GM12878 (cell line): ENCODE data around the gene LHFPL3. TPM values are rescaled to one million over a fixed set of nuclear protein-coding genes. Genes with fewer than 3 reads are reported as not detected.

Source experiments
- ATAC-seq: fragments of 200-7000 bp; cut with Tn5 transposase; 3 replicates; pipeline ENCODE4 v1.9.1; 2020; ENCODE audit warnings: mild to moderate bottlenecking, moderate library complexity
- BruUV-seq: library from RNA; stranded (reverse); fragments of 400-500 nt; replicated peaks from 2 replicates; lab custom pipeline; 2021; lab: Mats Ljungman, UMichigan
- CTCF ChIA-PET: fragments of 300-600 bp; sonication (Branson Sonifier 250); formaldehyde crosslinking; extraction: SDS; loops from one replicate; lab custom pipeline; 2021; ENCODE audit warnings: inconsistent platforms; lab: Yijun Ruan, JAX
- POLR2A ChIA-PET: fragments of 350-600 bp; formaldehyde crosslinking; extraction: SDS; loops from one replicate; lab custom pipeline; 2021; ENCODE audit warnings: inconsistent platforms; lab: Charles Lee
- RAD21 ChIA-PET: fragments of 300-600 bp; sonication (Branson Sonifier 250); formaldehyde crosslinking; loops from one replicate; lab custom pipeline; 2023; ENCODE audit warnings: antibody characterized with exemption; ENCODE audit not compliant: unreplicated experiment; lab: Charles Lee
- SMC1A ChIA-PET: fragments of 300-600 bp; sonication (Branson Sonifier 250); formaldehyde crosslinking; loops from one replicate; lab custom pipeline; 2023; ENCODE audit not compliant: unreplicated experiment, uncharacterized antibody; lab: Charles Lee
- DNase-seq: peaks from one replicate; pipeline ENCODE4 v3.0.0-alpha.2; 2011; ENCODE audit warnings: low read depth, low spot score
- FAIRE-seq: peaks from 3 replicates; lab custom pipeline; 2011; peaks lifted over from hg19 to GRCh38; lab: Jason Lieb, UNC
- H2AFZ ChIP-seq: 2 replicates; pipeline ENCODE4 v1.6.0; 2011; ENCODE audit warnings: low read depth, low read length, control low read depth; ENCODE audit not compliant: control insufficient read depth
- H3K27ac ChIP-seq: 2 replicates; pipeline ENCODE4 v1.5.1; 2011; ENCODE audit warnings: control low read depth; ENCODE audit not compliant: control insufficient read depth, insufficient read depth
- H3K27me3 ChIP-seq, 2 experiments: replicated peaks in 1 of 2; 2 replicates each; pipeline versions ENCODE4 v1.6.0 to v1.6.1; 2011; ENCODE audit warnings: low read length in 1 of 2; ENCODE audit not compliant: control insufficient read depth in 2 of 2, insufficient read depth in 2 of 2
- H3K36me3 ChIP-seq, 2 experiments: 2 replicates each; pipeline ENCODE4 v1.5.1; 2011; ENCODE audit warnings: low read length in 1 of 2; ENCODE audit not compliant: control insufficient read depth in 2 of 2, insufficient read depth in 2 of 2
- H3K4me1 ChIP-seq: 2 replicates; pipeline ENCODE4 v1.6.1; 2011; ENCODE audit warnings: mild to moderate bottlenecking, low read length, moderate library complexity, mixed read lengths; ENCODE audit not compliant: control insufficient read depth, insufficient read depth
- H3K4me2 ChIP-seq: 2 replicates; pipeline ENCODE4 v1.6.0; 2011; ENCODE audit warnings: control low read depth; ENCODE audit not compliant: control insufficient read depth, insufficient read depth
- H3K4me3 ChIP-seq: fragments of 200-600 bp; sonication (generic); 2 replicates; pipeline ENCODE4 v1.5.1; 2016
- H3K79me2 ChIP-seq: 2 replicates; pipeline ENCODE4 v1.6.0; 2011; ENCODE audit warnings: low read length; ENCODE audit not compliant: control insufficient read depth, insufficient read depth
- H3K9ac ChIP-seq: 2 replicates; pipeline ENCODE4 v1.8.0; 2011; ENCODE audit warnings: low read length, control low read depth, mixed read lengths; ENCODE audit not compliant: control insufficient read depth, insufficient read depth
- H3K9me3 ChIP-seq: replicated peaks from 3 replicates; pipeline ENCODE4 v1.5.1; 2011; ENCODE audit warnings: mild to moderate bottlenecking, low read length; ENCODE audit not compliant: control insufficient read depth, insufficient read depth
- H4K20me1 ChIP-seq: 2 replicates; pipeline ENCODE4 v1.6.0; 2011; ENCODE audit not compliant: control insufficient read depth, insufficient read depth
- CHD4 ChIP-seq: fragments of 200-600 bp; sonication (generic); IDR thresholded peaks from 2 replicates; pipeline ENCODE4 v1.6.1; 2016; ENCODE audit warnings: mild to moderate bottlenecking
- EED ChIP-seq: sonication (generic); IDR thresholded peaks from 2 replicates; pipeline ENCODE4 v1.6.1; 2016; ENCODE audit warnings: antibody characterized with exemption, low read depth
- EZH2 ChIP-seq: IDR thresholded peaks from 2 replicates; pipeline ENCODE4 v1.6.1; 2012; ENCODE audit warnings: low read depth, mild to moderate bottlenecking, control low read depth, inconsistent platforms, low read length, borderline replicate concordance; ENCODE audit not compliant: control insufficient read depth
- GABPA ChIP-seq: IDR thresholded peaks from 2 replicates; pipeline ENCODE4 v1.6.1; 2014; ENCODE audit warnings: antibody characterized with exemption, low read depth, mild to moderate bottlenecking, inconsistent platforms
- HCFC1 ChIP-seq: fragments of 150-350 bp; IDR thresholded peaks from 2 replicates; pipeline ENCODE4 v1.6.1; 2014; ENCODE audit warnings: low read length
- HDGF ChIP-seq: fragments of 450-650 bp; IDR thresholded peaks from 2 replicates; pipeline ENCODE4 v1.6.1; 2016; ENCODE audit warnings: antibody characterized with exemption
- IKZF1 ChIP-seq: fragments of 450-650 bp; conservative IDR thresholded peaks from 2 replicates; pipeline ENCODE4 v1.6.1; 2017; ENCODE audit warnings: antibody characterized with exemption, mild to moderate bottlenecking
- MEF2B ChIP-seq: fragments of 450-650 bp; IDR thresholded peaks from 2 replicates; pipeline ENCODE4 v1.6.1; 2018; ENCODE audit warnings: mild to moderate bottlenecking, moderate library complexity; ENCODE audit not compliant: partially characterized antibody, poor library complexity, severe bottlenecking
- NFYB ChIP-seq: IDR thresholded peaks from 2 replicates; pipeline ENCODE4 v1.6.1; 2011; ENCODE audit warnings: low read depth, mild to moderate bottlenecking, low read length, improper control_type of control experiment, moderate library complexity; ENCODE audit not compliant: insufficient read depth
- NR2C2 ChIP-seq: IDR thresholded peaks from 2 replicates; pipeline ENCODE4 v1.6.1; 2011; ENCODE audit warnings: borderline replicate concordance, low read depth; ENCODE audit not compliant: control insufficient read depth, insufficient read length
- POLR2A ChIP-seq: IDR thresholded peaks from 2 replicates; pipeline ENCODE4 v1.6.1; 2011; ENCODE audit warnings: low read depth, mild to moderate bottlenecking, low read length
- RFX5 ChIP-seq: IDR thresholded peaks from 2 replicates; pipeline ENCODE4 v1.6.1; 2011; ENCODE audit warnings: low read depth, low read length, improper control_type of control experiment
- SUZ12 ChIP-seq: fragments of 200-600 bp; sonication (generic); IDR thresholded peaks from one replicate; pipeline ENCODE4 v1.6.1; 2018; ENCODE audit warnings: antibody characterized with exemption, mild to moderate bottlenecking; ENCODE audit not compliant: unreplicated experiment
- TAF1 ChIP-seq: IDR thresholded peaks from 2 replicates; pipeline ENCODE4 v1.6.1; 2011; ENCODE audit warnings: mild to moderate bottlenecking, low read depth, low read length, borderline replicate concordance
- TARDBP ChIP-seq: IDR thresholded peaks from 2 replicates; pipeline ENCODE4 v1.6.1; 2016; ENCODE audit warnings: borderline replicate concordance
- TCF3 ChIP-seq: IDR thresholded peaks from 2 replicates; pipeline ENCODE4 v1.6.1; 2012; ENCODE audit warnings: low read depth, mild to moderate bottlenecking, low read length, borderline replicate concordance; ENCODE audit not compliant: insufficient read depth
- ZNF217 ChIP-seq: fragments of 450-650 bp; IDR thresholded peaks from 2 replicates; pipeline ENCODE4 v1.6.1; 2017; ENCODE audit warnings: antibody characterized with exemption, mild to moderate bottlenecking
- ZNF24 ChIP-seq: fragments of 450-650 bp; IDR thresholded peaks from 2 replicates; pipeline ENCODE4 v1.6.1; 2017; ENCODE audit warnings: antibody characterized with exemption, mild to moderate bottlenecking
- ZZZ3 ChIP-seq: IDR thresholded peaks from 2 replicates; pipeline ENCODE4 v1.6.1; 2011; ENCODE audit warnings: low read depth; ENCODE audit not compliant: control insufficient read depth, insufficient read length
- WGBS: methylation state at CpG from one replicate; pipeline ENCODE4 v1.1.6; 2016; ENCODE audit warnings: low lambda C conversion rate; ENCODE audit not compliant: insufficient replicate concordance, insufficient coverage; ENCODE audit errors: missing lambda C conversion rate; 5-methylcytosine and 5-hydroxymethylcytosine counted together
- in situ Hi-C: fragments of 300-500 bp; cut with MboI; formaldehyde crosslinking; loops from 9 replicates; pipeline ENCODE4 v1.14.3; 2018; ENCODE audit warnings: mixed read lengths
- intact Hi-C: fragments of 100-400 bp; cut with micrococcal nuclease; formaldehyde crosslinking; loops from one replicate; pipeline ENCODE4 v1.14.2; 2022; ENCODE audit not compliant: unreplicated experiment
- polyA plus RNA-seq, 11 experiments: library from polyadenylated mRNA; depleted of rRNA in 4 of 11; unstranded in 6 of 11; stranded (reverse) in 5 of 11; fragments of >200 nt; fragmentation: Nextera tagmentation in 4 of 11; fragmentation: Illumina TruSeq in 1 of 11; extraction: Ambion mirVana in 4 of 11; extraction: Trizol in 1 of 11; gene quantifications; 1 replicate in 1 of 11; 2 replicates in 10 of 11; pipeline versions ENCODE4 v1.2.1 to v1.2.3, GENCODE V29; 2011 to 2016; ENCODE audit warnings: inconsistent platforms in 2 of 11, missing spikeins in 2 of 11, low read depth in 1 of 11
- total RNA-seq, 4 experiments: library from RNA; depleted of rRNA in 3 of 4; stranded (reverse); fragments of >200 nt in 3 of 4; fragmentation: Illumina TruSeq in 1 of 4; extraction: Trizol in 1 of 4; gene quantifications; 2 replicates each; pipeline versions ENCODE4 v1.2.1 to v1.2.3, GENCODE V29; 2013 to 2021

Gene LHFPL3
- total and polyA plus RNA-seq, 10 of the 15 experiments (the other 5 are each of a cell fraction or from before 2014, with no cell fraction given): 0.09 TPM; not detected in 9

DNA sequence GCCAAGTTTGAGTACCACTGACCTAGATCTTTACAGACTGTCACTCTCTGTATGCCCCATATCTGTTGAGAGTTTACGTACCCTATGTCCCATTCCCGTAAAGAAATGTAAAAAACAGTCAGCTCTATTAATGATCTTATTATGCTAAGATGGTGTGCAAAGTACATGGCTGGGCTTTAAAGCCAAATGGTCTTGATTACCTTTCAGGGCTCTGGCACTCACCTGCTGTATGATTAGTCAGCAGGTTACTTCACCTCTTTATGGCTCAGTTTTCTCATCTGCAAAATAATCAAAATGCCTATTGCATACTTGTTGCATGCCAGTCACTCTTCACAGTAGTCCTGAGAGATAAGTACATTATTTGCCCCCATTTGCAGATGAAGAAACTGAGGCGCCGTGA, 54.2 kb downstream of the LHFPL3 start:
- BruUV-seq: no TSS peak
- Histone ChIP-seq H3K4me1 (no peaks in the 10 kb centered on the region), H4K20me1 (no peaks in the 10 kb centered on the region), H3K79me2 (no peaks in the 10 kb centered on the region), H2AFZ (no peak overlapping the region), H3K4me2 (no peak overlapping the region), H3K27ac (no peak overlapping the region), H3K27me3 (no peaks in the 10 kb centered on the region), H3K9ac (no peak overlapping the region), H3K4me3 (no peak overlapping the region), H3K9me3 (no peaks in the 10 kb centered on the region), H3K36me3 (no peaks in the 10 kb centered on the region)
- no peak for DNase-seq
- no peak for ATAC-seq
- RAD21 ChIA-PET: no interaction called here
- POLR2A ChIA-PET: no interaction called here
- intact Hi-C loops (loop anchor here (10.0 kb wide), 1 partner anchor 138 kb away; no protein-coding TSS in a partner anchor), in situ Hi-C loops (no loop called here)
- no peak for FAIRE-seq
- CTCF ChIA-PET: no interaction called here
- 67% methylated on average over 4 of the region's 4 CpGs for WGBS
- no peak for TF ChIP-seq MEF2B
- TF ChIP-seq NFYB: no peak
- no peak for TF ChIP-seq ZZZ3
- no peak for TF ChIP-seq HCFC1
- TF ChIP-seq TARDBP: no peak
- TF ChIP-seq HDGF: no peak
- no peak for TF ChIP-seq CHD4
- TF ChIP-seq TAF1: no peak
- TF ChIP-seq EED: no peak
- no peak for TF ChIP-seq POLR2A
- SMC1A ChIA-PET: no interaction called here

DNA sequence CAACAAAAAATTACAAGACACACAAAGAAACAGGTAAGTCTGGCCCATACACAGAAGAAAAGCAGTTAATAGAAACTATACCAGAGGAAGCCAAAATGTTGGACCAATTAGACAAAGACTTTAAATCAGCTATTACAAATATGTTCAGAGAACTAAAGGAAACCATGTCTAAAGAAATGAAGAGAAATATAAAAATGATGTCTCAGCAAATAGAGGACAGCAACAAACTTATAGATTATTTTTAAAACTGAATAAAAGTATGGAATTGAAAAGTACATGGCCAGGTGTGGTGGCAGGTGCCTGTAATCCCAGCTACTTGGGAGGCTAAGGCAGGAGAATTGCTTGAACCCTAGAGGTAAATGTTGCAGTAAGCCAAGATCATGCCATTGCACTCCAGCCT, 58.5 kb downstream of the LHFPL3 start:
- Histone ChIP-seq H3K4me3 (no peak overlapping the region), H4K20me1 (no peaks in the 10 kb centered on the region), H3K9me3 (no peaks in the 10 kb centered on the region), H2AFZ (no peak overlapping the region), H3K9ac (no peak overlapping the region), H3K27ac (no peak overlapping the region), H3K27me3 (no peaks in the 10 kb centered on the region), H3K79me2 (no peaks in the 10 kb centered on the region), H3K4me2 (no peak overlapping the region), H3K36me3 (no peaks in the 10 kb centered on the region), H3K4me1 (no peaks in the 10 kb centered on the region)
- FAIRE-seq (no peak), DNase-seq (no peak), ATAC-seq (no peak)
- SMC1A ChIA-PET: interaction anchor here (0.6 kb wide), 1 partner anchor 13 kb away, joined by 4 read pairs; no protein-coding TSS in a partner anchor
- TF ChIP-seq TCF3 (no peak), IKZF1 (no peak), RFX5 (no peak), ZNF24 (no peak), EZH2 (no peak), ZNF217 (no peak), HDGF (no peak), NFYB (no peak), SUZ12 (no peak), GABPA (no peak), NR2C2 (no peak), TAF1 (no peak)
- intact Hi-C loops: loop anchor here (10.0 kb wide), 1 partner anchor 142 kb away; no protein-coding TSS in a partner anchor
- in situ Hi-C loops: no loop called here
- RAD21 ChIA-PET: no interaction called here
- BruUV-seq: no TSS peak
- POLR2A ChIA-PET: no interaction called here
- CTCF ChIA-PET: no interaction called here
